H9 (cell line): Measurements from ENCODE around the gene COL23A1. TPM values are rescaled to one million over a fixed set of nuclear protein-coding genes. Genes with fewer than 3 reads are reported as not detected.

Experiments used
- DNase-seq: peaks from one replicate; pipeline ENCODE4 v3.0.0-alpha.2; 2017
- H2AFZ ChIP-seq: one replicate; pipeline ENCODE4 v1.6.1; 2013; ENCODE audit warnings: mild to moderate bottlenecking, low read length, control low read depth, moderate library complexity
- H2AK5ac ChIP-seq: 2 replicates; pipeline ENCODE4 v1.6.1; 2013; ENCODE audit warnings: low read length, control low read depth, mixed read lengths; ENCODE audit not compliant: insufficient read length
- H2BK120ac ChIP-seq: one replicate; pipeline ENCODE4 v1.6.1; 2013; ENCODE audit warnings: low read depth, mild to moderate bottlenecking, low read length, control low read depth, inconsistent platforms; ENCODE audit not compliant: poor library complexity, severe bottlenecking
- H2BK12ac ChIP-seq: 2 replicates; pipeline ENCODE4 v1.6.1; 2013; ENCODE audit warnings: low read length, control low read depth, mixed read lengths, low read depth; ENCODE audit not compliant: insufficient read length
- H2BK15ac ChIP-seq: 2 replicates; pipeline ENCODE4 v1.6.1; 2013; ENCODE audit warnings: low read depth, low read length, control low read depth
- H2BK20ac ChIP-seq: one replicate; pipeline ENCODE4 v1.6.1; 2013; ENCODE audit warnings: low read depth, mild to moderate bottlenecking, low read length, control low read depth, inconsistent platforms; ENCODE audit not compliant: poor library complexity, severe bottlenecking
- H2BK5ac ChIP-seq: 2 replicates; pipeline ENCODE4 v1.6.1; 2013; ENCODE audit warnings: low read length, control low read depth, mixed read lengths; ENCODE audit not compliant: insufficient read length
- H3K14ac ChIP-seq: 2 replicates; pipeline ENCODE4 v1.6.1; 2013; ENCODE audit warnings: low read length, control low read depth; ENCODE audit not compliant: insufficient read depth
- H3K18ac ChIP-seq: 2 replicates; pipeline ENCODE4 v1.6.1; 2013; ENCODE audit warnings: low read depth, mild to moderate bottlenecking, mixed read lengths, low read length, control low read depth; ENCODE audit not compliant: insufficient read length
- H3K23ac ChIP-seq: 2 replicates; pipeline ENCODE4 v1.6.1; 2013; ENCODE audit warnings: low read length, control low read depth, mixed read lengths, low read depth; ENCODE audit not compliant: insufficient read length
- H3K23me2 ChIP-seq: 2 replicates; pipeline ENCODE4 v1.6.1; 2013; ENCODE audit warnings: low read depth, mild to moderate bottlenecking, mixed read lengths, low read length, control low read depth; ENCODE audit not compliant: insufficient read length, poor library complexity, severe bottlenecking
- H3K27ac ChIP-seq: 2 replicates; pipeline ENCODE4 v1.5.1; 2013; ENCODE audit warnings: low read length, control low read depth, mixed read lengths, low read depth; ENCODE audit not compliant: insufficient read length
- H3K27me3 ChIP-seq: 2 replicates; pipeline ENCODE4 v1.6.1; 2013; ENCODE audit warnings: low read length, control low read depth, inconsistent platforms; ENCODE audit not compliant: insufficient read depth
- H3K4ac ChIP-seq: 2 replicates; pipeline ENCODE4 v1.6.1; 2013; ENCODE audit warnings: low read depth, mild to moderate bottlenecking, control low read depth, inconsistent platforms, low read length, moderate library complexity
- H3K4me1 ChIP-seq: 2 replicates; pipeline ENCODE4 v1.6.1; 2013; ENCODE audit warnings: low read length, control low read depth, inconsistent platforms; ENCODE audit not compliant: insufficient read depth
- H3K4me2 ChIP-seq: 2 replicates; pipeline ENCODE4 v1.6.1; 2013; ENCODE audit warnings: low read length, control low read depth, mixed read lengths; ENCODE audit not compliant: insufficient read length, insufficient read depth
- H3K56ac ChIP-seq: 2 replicates; pipeline ENCODE4 v1.6.1; 2013; ENCODE audit warnings: low read depth, mild to moderate bottlenecking, mixed read lengths, low read length, control low read depth; ENCODE audit not compliant: insufficient read length
- H3K79me1 ChIP-seq: 2 replicates; pipeline ENCODE4 v1.6.1; 2013; ENCODE audit warnings: low read depth, mild to moderate bottlenecking, moderate library complexity, low read length, control low read depth, inconsistent platforms; ENCODE audit not compliant: insufficient read depth, poor library complexity, severe bottlenecking
- H3K79me2 ChIP-seq: 2 replicates; pipeline ENCODE4 v1.6.1; 2013; ENCODE audit warnings: low read length, control low read depth, inconsistent platforms; ENCODE audit not compliant: insufficient read depth
- H3K9ac ChIP-seq: 2 replicates; pipeline ENCODE4 v1.6.1; 2013; ENCODE audit warnings: low read length, control low read depth, mixed read lengths; ENCODE audit not compliant: insufficient read length; ENCODE audit errors: extremely low read depth
- H3K9me3 ChIP-seq: one replicate; pipeline ENCODE4 v1.6.1; 2013; ENCODE audit warnings: low read depth, low read length, inconsistent platforms; ENCODE audit not compliant: control insufficient read depth
- H3T11ph ChIP-seq: one replicate; pipeline ENCODE4 v1.6.1; 2013; ENCODE audit warnings: mild to moderate bottlenecking, low read length, control low read depth, inconsistent platforms
- H4K20me1 ChIP-seq: one replicate; pipeline ENCODE4 v1.6.1; 2013; ENCODE audit not compliant: control insufficient read depth, insufficient read length, insufficient read depth
- H4K5ac ChIP-seq: 2 replicates; pipeline ENCODE4 v1.6.1; 2013; ENCODE audit warnings: low read depth, mild to moderate bottlenecking, mixed read lengths, low read length, control low read depth; ENCODE audit not compliant: insufficient read length
- H4K8ac ChIP-seq: replicated peaks from 2 replicates; pipeline ENCODE4 v1.6.1; 2013; ENCODE audit warnings: low read length, control low read depth, mixed read lengths, low read depth; ENCODE audit not compliant: insufficient read length
- H4K91ac ChIP-seq: 2 replicates; pipeline ENCODE4 v1.6.1; 2013; ENCODE audit warnings: low read depth, mild to moderate bottlenecking, moderate library complexity, mixed read lengths, low read length, control low read depth; ENCODE audit not compliant: insufficient read length
- H3K27ac Mint-ChIP-seq, 3 experiments: 2 replicates in 2 of 3; 3 replicates in 1 of 3; pipeline ENCODE4 v1.8.0; 2020 to 2021; ENCODE audit warnings: mixed read lengths in 3 of 3, mild to moderate bottlenecking in 1 of 3, moderate library complexity in 1 of 3
- H3K27me3 Mint-ChIP-seq: 2 replicates; pipeline ENCODE4 v1.8.0; 2021; ENCODE audit warnings: low read depth, mild to moderate bottlenecking, moderate library complexity, mixed read lengths
- H3K36me3 Mint-ChIP-seq, 3 experiments: 2 replicates in 2 of 3; 3 replicates in 1 of 3; pipeline ENCODE4 v1.8.0; 2020 to 2021; ENCODE audit warnings: low read depth in 3 of 3, mixed read lengths in 3 of 3; ENCODE audit not compliant: insufficient read depth in 1 of 3
- H3K4me1 Mint-ChIP-seq, 2 experiments: 2 replicates each; pipeline ENCODE4 v1.8.0; 2020; ENCODE audit warnings: mixed read lengths in 2 of 2
- H3K4me3 Mint-ChIP-seq, 2 experiments: 2 replicates in 1 of 2; 3 replicates in 1 of 2; pipeline ENCODE4 v1.8.0; 2020 to 2021; ENCODE audit warnings: mild to moderate bottlenecking in 2 of 2, mixed read lengths in 2 of 2, moderate library complexity in 1 of 2
- H3K9me3 Mint-ChIP-seq, 2 experiments: 2 replicates in 1 of 2; 3 replicates in 1 of 2; pipeline ENCODE4 v1.8.0; 2020; ENCODE audit warnings: mild to moderate bottlenecking in 2 of 2, mixed read lengths in 2 of 2, moderate library complexity in 1 of 2
- CTCF ChIP-seq: fragments of 200-600 bp; sonication (generic); conservative IDR thresholded peaks from 3 replicates; pipeline ENCODE4 v1.8.0; 2021; ENCODE audit warnings: antibody characterized with exemption, mild to moderate bottlenecking
- WGBS: extraction: QIAGEN DNeasy Blood & Tissue Kit; methylation state at CpG from one replicate; pipeline ENCODE4 v1.1.7; 2013; ENCODE audit warnings: missing lambda C conversion rate, low lambda C conversion rate, mixed read lengths; ENCODE audit not compliant: insufficient read length; ENCODE audit errors: extremely low coverage; 5-methylcytosine and 5-hydroxymethylcytosine counted together
- total RNA-seq: library from RNA; stranded (reverse); gene quantifications from 2 replicates; pipeline ENCODE4 v1.2.1, GENCODE V29; 2021

Gene COL23A1
- total RNA-seq, 1 experiment from 2014 or later = 2.6 TPM

GRCh38 chr5:178407646-178408045 lies 182.5 kb downstream of the COL23A1 start:
- Histone ChIP-seq H3K4me2 (no peak overlapping the region), H2BK20ac (no peak overlapping the region), H3K79me1 (no peaks in the 10 kb centered on the region), H3K9ac (no peak overlapping the region), H3T11ph (no peak overlapping the region), H3K14ac (no peak overlapping the region), H3K9me3 (no peaks in the 10 kb centered on the region), H4K20me1 (no peaks in the 10 kb centered on the region), H2AK5ac (no peak overlapping the region), H4K91ac (no peak overlapping the region), H3K79me2 (no peaks in the 10 kb centered on the region), H3K18ac (no peak overlapping the region), H2AFZ (no peak overlapping the region), H3K23ac (no peak overlapping the region), H3K27ac (no peak overlapping the region), H3K23me2 (no peaks in the 10 kb centered on the region), H4K8ac (no peak overlapping the region), H3K4ac (no peak overlapping the region), H2BK5ac (no peak overlapping the region), H2BK120ac (no peak overlapping the region), H4K5ac (no peak overlapping the region), H3K27me3 (no peaks in the 10 kb centered on the region), H3K4me1 (no peaks in the 10 kb centered on the region), H2BK12ac (no peak overlapping the region), H3K56ac (no peak overlapping the region), H2BK15ac (no peak overlapping the region)
- H3K9me3 Mint-ChIP-seq = peaks cover 5% of the 10 kb centered on the region in 2 experiments; a peak in 3 of 5 replicates
- no CpG with 5 or more reads among the region's 2 CpGs for WGBS
- no peaks in the 10 kb centered on the region for H3K36me3 Mint-ChIP-seq
- no peak for DNase-seq
- no peak overlapping the region for H3K4me3 Mint-ChIP-seq
- H3K4me1 Mint-ChIP-seq = peaks cover 0 to 3% of the 10 kb centered on the region in 2 experiments; a peak in 1 of 4 replicates
- no peak overlapping the region for H3K27ac Mint-ChIP-seq
- TF ChIP-seq CTCF = no peak
- peaks cover 4% of the 10 kb centered on the region for H3K27me3 Mint-ChIP-seq
